IMR-90 (cell line): ENCODE measurements around the gene DOK4. TPM values are rescaled to one million over a fixed set of nuclear protein-coding genes. Genes with fewer than 3 reads are reported as not detected.

Experiments
- ATAC-seq: fragments of 200-7000 bp; cut with Tn5 transposase; 2 replicates; pipeline ENCODE4 v1.9.1; 2020; ENCODE audit warnings: low read depth, mild to moderate bottlenecking, moderate library complexity
- BruUV-seq: library from RNA; stranded (reverse); fragments of 400-500 nt; replicated peaks from 2 replicates; lab custom pipeline; 2021; lab: Mats Ljungman, UMichigan
- CTCF ChIA-PET: fragments of 300-600 bp; formaldehyde crosslinking; extraction: SDS; loops from one replicate; lab custom pipeline; 2021; ENCODE audit warnings: antibody characterized with exemption; lab: Yijun Ruan, JAX
- POLR2A ChIA-PET: fragments of 300-600 bp; sonication (Branson Sonifier 250); formaldehyde crosslinking; loops from one replicate; lab custom pipeline; 2022; ENCODE audit warnings: antibody characterized with exemption; ENCODE audit not compliant: unreplicated experiment; lab: Charles Lee
- DNase-seq: peaks from one replicate; pipeline ENCODE4 v3.0.0; 2013
- H2AFZ ChIP-seq: replicated peaks from 2 replicates; pipeline ENCODE3; 2013; ENCODE audit warnings: low read length, mild to moderate bottlenecking; ENCODE audit not compliant: poor library complexity
- H2AK5ac ChIP-seq: 2 replicates; pipeline ENCODE4 v1.6.1; 2013; ENCODE audit warnings: low read depth, low read length, inconsistent platforms
- H2AK9ac ChIP-seq: replicated peaks from 2 replicates; pipeline ENCODE3; 2013; ENCODE audit warnings: mild to moderate bottlenecking, low read depth, low read length, moderate library complexity; ENCODE audit not compliant: poor library complexity
- H2BK120ac ChIP-seq: 2 replicates; pipeline ENCODE4 v1.6.1; 2013; ENCODE audit warnings: low read depth, low read length, inconsistent platforms
- H2BK15ac ChIP-seq: 3 replicates; pipeline ENCODE4 v1.6.1; 2013; ENCODE audit warnings: low read depth, low read length, inconsistent platforms
- H2BK20ac ChIP-seq: 2 replicates; pipeline ENCODE4 v1.6.1; 2013; ENCODE audit warnings: low read depth, mild to moderate bottlenecking, inconsistent platforms, low read length, moderate library complexity
- H2BK5ac ChIP-seq: 2 replicates; pipeline ENCODE4 v1.6.1; 2013; ENCODE audit warnings: mild to moderate bottlenecking, low read depth, low read length, inconsistent platforms; ENCODE audit not compliant: poor library complexity, severe bottlenecking
- H3K14ac ChIP-seq: replicated peaks from 2 replicates; pipeline ENCODE4 v1.6.1; 2013; ENCODE audit warnings: low read depth, low read length, inconsistent platforms
- H3K18ac ChIP-seq: 2 replicates; pipeline ENCODE4 v1.6.1; 2013; ENCODE audit warnings: low read depth, low read length, control low read depth
- H3K23ac ChIP-seq: 2 replicates; pipeline ENCODE4 v1.6.1; 2013; ENCODE audit warnings: low read depth, low read length, inconsistent platforms
- H3K27ac ChIP-seq: 2 replicates; pipeline ENCODE4 v1.5.1; 2013; ENCODE audit warnings: mild to moderate bottlenecking, control low read depth, low read length; ENCODE audit not compliant: insufficient read depth
- H3K27me3 ChIP-seq: 2 replicates; pipeline ENCODE4 v1.6.1; 2013; ENCODE audit warnings: low read length; ENCODE audit not compliant: control insufficient read depth, insufficient read depth
- H3K36me3 ChIP-seq: 2 replicates; pipeline ENCODE4 v1.6.1; 2013; ENCODE audit warnings: low read length, mixed read lengths; ENCODE audit not compliant: control insufficient read depth, insufficient read depth
- H3K4ac ChIP-seq: 2 replicates; pipeline ENCODE4 v1.6.1; 2013; ENCODE audit warnings: low read depth, low read length, inconsistent platforms
- H3K4me1 ChIP-seq: 2 replicates; pipeline ENCODE4 v1.6.1; 2013; ENCODE audit warnings: low read length, mixed read lengths; ENCODE audit not compliant: control insufficient read depth, insufficient read depth
- H3K4me2 ChIP-seq: 2 replicates; pipeline ENCODE4 v1.6.1; 2013; ENCODE audit warnings: low read depth, mild to moderate bottlenecking, control low read depth, low read length, moderate library complexity
- H3K4me3 ChIP-seq: 2 replicates; pipeline ENCODE4 v1.5.1; 2013; ENCODE audit warnings: low read depth, mild to moderate bottlenecking, control low read depth, low read length, moderate library complexity; ENCODE audit not compliant: insufficient read depth
- H3K56ac ChIP-seq: 2 replicates; pipeline ENCODE4 v1.6.1; 2013; ENCODE audit warnings: low read length, inconsistent platforms; ENCODE audit not compliant: insufficient read depth; ENCODE audit errors: extremely low read depth
- H3K79me1 ChIP-seq, 2 experiments: 2 replicates each; pipeline ENCODE4 v1.6.1; 2013; ENCODE audit warnings: low read length in 2 of 2, inconsistent platforms in 1 of 2, low read depth in 1 of 2
- H3K9ac ChIP-seq: 2 replicates; pipeline ENCODE4 v1.6.1; 2013; ENCODE audit warnings: low read depth, low read length, control low read depth
- H3K9me1 ChIP-seq: 2 replicates; pipeline ENCODE4 v1.6.1; 2013; ENCODE audit warnings: low read length, inconsistent platforms; ENCODE audit not compliant: insufficient read depth
- H3K9me3 ChIP-seq: 2 replicates; pipeline ENCODE4 v1.6.1; 2013; ENCODE audit warnings: low read length; ENCODE audit not compliant: control insufficient read depth, insufficient read depth
- H4K20me1 ChIP-seq: 2 replicates; pipeline ENCODE4 v1.6.1; 2013; ENCODE audit warnings: low read length, inconsistent platforms; ENCODE audit not compliant: insufficient read depth
- H4K5ac ChIP-seq: 2 replicates; pipeline ENCODE4 v1.6.1; 2013; ENCODE audit warnings: mild to moderate bottlenecking, low read depth, low read length, control low read depth
- H4K8ac ChIP-seq, 2 experiments: 2 replicates each; pipeline ENCODE4 v1.6.1; 2013; ENCODE audit warnings: low read depth in 2 of 2, low read length in 2 of 2, control low read depth in 1 of 2, inconsistent platforms in 1 of 2
- H4K91ac ChIP-seq: 2 replicates; pipeline ENCODE4 v1.6.1; 2013; ENCODE audit warnings: low read depth, low read length, inconsistent platforms; ENCODE audit not compliant: insufficient read depth
- CHD1 ChIP-seq: IDR thresholded peaks from 2 replicates; pipeline ENCODE4 v1.6.1; 2012; ENCODE audit warnings: low read depth, low read length, improper control_type of control experiment
- RCOR1 ChIP-seq: IDR thresholded peaks from 2 replicates; pipeline ENCODE4 v1.6.1; 2012; ENCODE audit warnings: mild to moderate bottlenecking, low read length, improper control_type of control experiment; ENCODE audit not compliant: insufficient replicate concordance
- WGBS, 2 experiments: methylation state at CpG; one replicate each; pipeline versions ENCODE4 v1.1.5 to v1.1.7; 2013; ENCODE audit warnings: missing lambda C conversion rate in 2 of 2; ENCODE audit not compliant: insufficient read length in 1 of 2; ENCODE audit errors: extremely low coverage in 2 of 2; 5-methylcytosine and 5-hydroxymethylcytosine counted together
- dilution Hi-C: fragments of 300-500 bp; cut with HindIII; formaldehyde crosslinking; loops from one replicate; pipeline ENCODE4 v1.14.3; 2018; ENCODE audit warnings: low sequenced_read_pairs; ENCODE audit not compliant: unreplicated experiment
- in situ Hi-C: fragments of 300-500 bp; cut with MboI; formaldehyde crosslinking; loops from 3 replicates; pipeline ENCODE4 v1.14.3; 2019; ENCODE audit warnings: low sequenced_read_pairs, inconsistent platforms, mixed read lengths
- intact Hi-C: fragments of 100-400 bp; cut with micrococcal nuclease; formaldehyde crosslinking; loops from 2 replicates; pipeline ENCODE4 v1.10.0; 2022
- polyA plus RNA-seq, 3 experiments: library from polyadenylated mRNA; depleted of rRNA; stranded (reverse); fragments of >200 nt; gene quantifications; 2 replicates each; pipeline ENCODE4 v1.2.3, GENCODE V29; 2012; ENCODE audit warnings: low replicate concordance in 1 of 3
- total RNA-seq: library from RNA; depleted of rRNA; stranded (reverse); fragments of >200 nt; gene quantifications from 2 replicates; pipeline ENCODE4 v1.2.3, GENCODE V29; 2012

Gene DOK4
- total and polyA plus RNA-seq, 2 of the 4 experiments (the other 2 are of a cell fraction) = 22.0 to 25.9 TPM

- TF ChIP-seq RCOR1 (no peak), CHD1 (no peak)
- Histone ChIP-seq H3K4me1 (no peaks in the 10 kb centered on the region), H3K9me1 (no peaks in the 10 kb centered on the region), H2BK120ac (no peak overlapping the region), H3K9me3 (no peaks in the 10 kb centered on the region), H4K91ac (no peak overlapping the region), H3K4ac (no peak overlapping the region), H3K4me3 (no peak overlapping the region), H3K4me2 (no peak overlapping the region), H3K79me1 (peaks cover 10 to 16% of the 10 kb centered on the region in 2 experiments), H3K14ac (no peak overlapping the region), H2AK5ac (no peak overlapping the region), H4K8ac (no peak overlapping the region), H2AK9ac (no peak overlapping the region), H3K23ac (no peak overlapping the region), H4K20me1 (0 out of 2 replicates have a peak, but pooled peaks cover 8% of the 10 kb centered on the region), H3K9ac (no peak overlapping the region), H3K18ac (no peak overlapping the region), H4K5ac (no peak overlapping the region), H3K27me3 (no peaks in the 10 kb centered on the region), H3K36me3 (peaks cover 48% of the 10 kb centered on the region), H2BK15ac (no peak overlapping the region), H2BK5ac (no peak overlapping the region), H3K56ac (no peak overlapping the region), H2BK20ac (no peak overlapping the region), H3K27ac (no peak overlapping the region), H2AFZ (no peak overlapping the region)
- in situ Hi-C loops (no loop called here), intact Hi-C loops (no loop called here), dilution Hi-C loops (no loop called here)
- ATAC-seq (no peak), DNase-seq (no peak)
- WGBS, 2 experiments = no CpG with 5 or more reads among the region's 14 CpGs
- CTCF ChIA-PET = interaction anchor here (1.4 kb wide), 1 partner anchor 11 kb away, joined by 3 read pairs; no protein-coding TSS in a partner anchor
- no TSS peak for BruUV-seq
- POLR2A ChIA-PET = interaction anchor here (0.5 kb wide), 1 partner anchor 1011 kb away, joined by 3 read pairs; no protein-coding TSS in a partner anchor
Observed at GRCh38 chr16:57473176-57473840, 13.0 kb downstream of the DOK4 start.
